Activated CD4-positive, alpha-beta T cell treated with anti-CD3 and anti-CD28 coated beads, Interleukin-2, amount 10 ng/mL, durations not matched to agents 24 days and 14 days (primary cell): ENCODE measurements around the gene PKN1. TPM values are rescaled to one million over a fixed set of nuclear protein-coding genes. Genes with fewer than 3 reads are reported as not detected.

Experiments
- DNase-seq: peaks from one replicate; pipeline ENCODE4 v3.0.0; 2022
- H3K27ac Mint-ChIP-seq: one replicate; pipeline ENCODE4 v1.8.0; 2022; ENCODE audit warnings: mild to moderate bottlenecking, mixed read lengths
- H3K27me3 Mint-ChIP-seq: one replicate; pipeline ENCODE4 v1.8.0; 2022; ENCODE audit warnings: mixed read lengths
- H3K36me3 Mint-ChIP-seq: one replicate; pipeline ENCODE4 v1.8.0; 2022; ENCODE audit warnings: low read depth, mild to moderate bottlenecking, mixed read lengths
- H3K4me1 Mint-ChIP-seq: one replicate; pipeline ENCODE4 v1.8.0; 2021; ENCODE audit warnings: mixed read lengths
- H3K4me3 Mint-ChIP-seq: one replicate; pipeline ENCODE4 v1.8.0; 2022; ENCODE audit warnings: mild to moderate bottlenecking, moderate library complexity, mixed read lengths
- H3K9me3 Mint-ChIP-seq: one replicate; pipeline ENCODE4 v1.8.0; 2021; ENCODE audit warnings: mixed read lengths
- intact Hi-C: fragments of 100-400 bp; cut with micrococcal nuclease; formaldehyde crosslinking; loops from one replicate; pipeline ENCODE4 v1.15.1; 2023
- total RNA-seq: library from RNA; stranded (reverse); gene quantifications from 2 replicates; pipeline ENCODE4 v1.2.3, GENCODE V29; 2022

Gene PKN1
- total RNA-seq, 1 donor from 2014 or later: 180 TPM

DNA sequence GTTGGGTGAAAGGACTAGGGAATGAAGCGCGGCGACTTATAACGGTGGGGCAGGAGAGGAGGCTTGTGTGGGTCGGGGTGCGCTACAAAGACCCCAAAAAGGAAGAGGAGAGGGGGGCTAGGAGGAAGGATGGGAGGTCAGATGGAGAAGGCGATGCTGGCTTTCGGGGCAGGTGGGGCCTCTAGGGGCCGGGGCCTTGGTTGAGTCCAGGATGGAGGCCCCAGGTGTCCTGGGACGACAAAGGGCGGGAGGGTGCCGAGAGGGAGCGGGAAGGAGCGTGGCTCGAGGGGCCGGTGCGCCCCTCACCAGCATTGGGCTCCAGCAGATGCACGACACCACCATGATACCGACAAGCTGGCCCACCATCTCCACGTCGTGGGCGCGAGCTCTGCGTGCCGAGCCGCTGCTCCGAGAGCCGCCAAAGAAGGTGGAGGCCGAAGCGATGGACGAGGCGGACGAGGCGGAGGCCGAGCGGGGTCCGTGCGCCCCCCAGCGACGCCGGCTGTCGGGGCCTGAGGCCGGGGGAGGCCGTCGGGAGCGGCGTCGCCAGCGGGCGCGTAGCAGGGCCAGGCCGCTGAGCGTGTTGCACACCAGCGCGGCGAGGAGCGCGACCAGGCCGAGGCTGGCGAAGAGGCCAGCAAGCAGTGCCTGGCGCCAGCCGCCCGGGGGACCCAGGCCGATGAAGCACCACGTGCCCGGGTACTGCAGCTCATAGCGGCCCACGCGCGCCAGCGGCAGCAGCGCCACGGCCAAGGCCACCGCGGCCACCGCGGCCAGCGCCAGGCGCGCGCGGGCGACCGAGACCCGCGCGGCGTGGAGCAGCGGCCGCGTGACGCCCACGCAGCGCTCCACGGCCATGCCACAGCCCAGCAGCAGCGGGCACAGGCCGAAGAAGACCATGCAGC, 40.2 kb downstream of the PKN1 start:
- Mint-ChIP-seq H3K36me3 (peaks cover 33% of the 10 kb centered on the region), H3K27me3 (peaks cover 16% of the 10 kb centered on the region), H3K4me3 (peak overlapping the region; percentile 60), H3K4me1 (peaks cover 26% of the 10 kb centered on the region), H3K27ac (peak overlapping the region; percentile 20), H3K9me3 (no peaks in the 10 kb centered on the region)
- peak; percentile 64 for DNase-seq
- intact Hi-C loops: loop anchor here (2.0 to 10.0 kb wide), 3 partner anchors 41 to 589 kb away; partner anchors contain the start of genes ASF1B and PKN1

DNA sequence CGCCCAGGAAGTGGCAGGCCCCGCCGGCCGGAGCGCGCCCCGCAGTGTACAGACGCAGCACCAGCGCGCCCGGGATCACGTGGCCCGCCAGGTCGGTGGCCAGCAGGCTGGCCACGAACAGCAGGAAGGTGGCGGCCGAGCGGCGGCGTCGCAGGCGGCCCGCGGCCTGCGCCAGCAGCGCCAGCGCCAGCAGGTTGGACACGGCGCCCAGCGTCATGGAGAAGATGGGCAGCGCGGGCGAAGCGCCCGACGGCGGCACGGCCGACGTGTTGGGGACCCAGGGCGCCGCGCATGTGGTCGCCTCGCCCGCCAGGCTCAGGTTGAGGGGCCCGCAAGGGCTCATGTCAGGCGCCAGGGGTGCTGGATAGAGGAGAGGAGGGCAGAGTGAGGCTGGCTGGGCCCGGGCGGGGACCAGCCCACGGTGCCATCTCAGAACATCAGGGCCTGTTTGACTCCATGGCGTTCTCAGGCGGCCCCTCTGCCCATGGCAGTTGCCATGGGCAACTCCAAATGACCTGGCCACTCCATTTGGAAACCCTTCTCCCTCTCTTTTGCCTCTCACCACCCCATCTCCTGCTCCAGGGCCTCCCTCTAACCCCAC, 41.0 kb downstream of the PKN1 start:
- H3K27me3 Mint-ChIP-seq: peaks cover 16% of the 10 kb centered on the region
- no peak for DNase-seq
- H3K4me1 Mint-ChIP-seq: peaks cover 26% of the 10 kb centered on the region
- H3K9me3 Mint-ChIP-seq: no peaks in the 10 kb centered on the region
- intact Hi-C loops: loop anchor here (2.0 to 10.0 kb wide), 3 partner anchors 41 to 589 kb away; partner anchors contain the start of genes ASF1B and PKN1
- H3K36me3 Mint-ChIP-seq: peaks cover 29% of the 10 kb centered on the region
- H3K4me3 Mint-ChIP-seq: peak overlapping the region; percentile 70
- H3K27ac Mint-ChIP-seq: peak overlapping the region; percentile 46

DNA sequence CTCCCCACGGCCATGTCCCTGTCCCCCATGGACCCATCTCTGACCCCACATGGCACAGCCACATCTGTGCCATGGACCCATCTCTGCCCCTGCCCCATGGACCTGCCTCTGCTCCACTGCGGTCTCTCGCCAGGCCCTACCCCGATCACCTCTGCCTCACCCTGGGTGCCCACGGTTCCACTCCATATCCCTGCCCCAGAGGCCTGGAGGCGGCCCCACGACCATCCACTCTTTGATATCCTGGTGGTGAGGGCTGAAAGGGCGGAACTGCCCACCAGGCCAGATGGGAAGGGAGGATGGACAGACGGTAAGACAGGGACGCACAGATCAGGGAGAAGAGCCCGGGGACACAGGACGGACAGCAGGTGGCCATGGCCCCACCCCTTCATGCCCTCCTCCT, 41.7 kb downstream of the PKN1 start:
- DNase-seq: no peak
- Mint-ChIP-seq H3K36me3 (peaks cover 24% of the 10 kb centered on the region), H3K9me3 (no peaks in the 10 kb centered on the region), H3K4me3 (peak overlapping the region; percentile 70), H3K4me1 (peaks cover 26% of the 10 kb centered on the region), H3K27me3 (peaks cover 16% of the 10 kb centered on the region), H3K27ac (peak overlapping the region; percentile 46)
- intact Hi-C loops: loop anchor here (10.0 kb wide), 1 partner anchor 590 kb away; no protein-coding TSS in a partner anchor

DNA sequence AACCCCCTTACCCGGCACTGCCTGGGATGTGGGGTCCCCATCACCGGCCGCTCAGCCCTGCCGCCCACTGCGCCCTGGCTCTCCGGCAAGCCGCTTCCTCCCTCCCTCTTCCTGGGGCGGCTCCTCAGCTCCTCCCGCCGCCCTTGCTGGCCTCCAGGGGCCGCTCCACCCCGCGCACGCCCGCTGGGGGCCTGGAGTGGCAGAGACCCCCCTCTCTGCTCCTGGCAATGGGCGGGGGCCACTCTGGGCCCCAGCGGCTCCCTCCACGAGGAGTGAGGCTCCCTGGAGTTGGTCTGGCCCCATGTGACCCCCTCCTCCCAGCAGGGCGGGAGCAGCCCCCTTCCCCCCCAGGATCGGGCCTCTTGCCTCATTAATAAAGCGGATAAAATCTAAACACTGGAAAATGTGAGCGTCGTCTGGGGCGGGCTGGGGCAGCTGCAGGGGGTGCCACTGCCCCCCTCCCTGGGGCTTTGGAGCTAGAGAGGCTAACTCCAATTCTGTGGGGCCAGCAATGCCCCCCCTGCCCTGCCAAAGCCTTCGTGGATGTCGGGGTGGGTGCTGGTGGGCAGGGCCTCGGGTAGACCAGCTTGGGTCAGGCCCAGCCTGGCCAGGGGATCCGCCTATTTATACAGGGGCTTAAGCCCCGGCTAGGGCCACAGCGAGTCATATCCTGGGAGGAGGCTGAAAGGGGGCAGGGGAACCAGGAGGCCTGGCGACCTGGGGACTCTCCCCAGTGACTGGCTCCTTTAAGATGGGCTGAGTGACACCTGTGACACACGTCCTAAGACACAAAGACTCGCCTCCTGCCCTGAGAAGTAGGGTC, 42.4 kb downstream of the PKN1 start, which contains the start of gene PTGER1:
TSS of gene PTGER1 (minus strand) at position 104 of the 823 bp plus-strand sequence. CDS start 1,034 bp downstream, outside the sequence.
- intact Hi-C loops: loop anchor here (10.0 kb wide), 1 partner anchor 591 kb away; no protein-coding TSS in a partner anchor
- peak within 1 kb of the TSS; percentile 70 for H3K4me3 Mint-ChIP-seq
- no peaks in the 10 kb centered on the region for H3K9me3 Mint-ChIP-seq
- peaks cover 16% of the 10 kb centered on the region for H3K27me3 Mint-ChIP-seq
- DNase-seq: peak; percentile 79
- peaks cover 26% of the 10 kb centered on the region for H3K4me1 Mint-ChIP-seq
- H3K36me3 Mint-ChIP-seq: peaks cover 20% of the 10 kb centered on the region
- H3K27ac Mint-ChIP-seq: peak within 1 kb of the TSS; percentile 58

DNA sequence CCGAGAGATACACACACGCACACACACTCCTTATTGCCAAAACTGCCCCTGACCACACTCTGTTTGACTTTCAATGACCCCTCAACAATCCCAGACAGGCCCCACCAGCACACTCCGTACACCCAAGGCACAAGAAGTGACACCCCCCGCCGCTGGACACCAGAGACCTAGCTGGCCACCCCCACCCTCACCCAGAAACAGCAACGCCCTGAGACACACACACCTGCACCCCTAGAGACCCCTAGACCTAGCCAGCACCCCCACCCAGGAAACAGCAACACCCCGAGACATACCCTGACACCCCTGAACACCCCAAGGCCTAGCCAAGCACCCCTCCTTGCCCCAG, 43.2 kb downstream of the PKN1 start:
- no peak overlapping the region for H3K4me3 Mint-ChIP-seq
- intact Hi-C loops: loop anchor here (10.0 kb wide), 1 partner anchor 591 kb away; no protein-coding TSS in a partner anchor
- H3K4me1 Mint-ChIP-seq: peaks cover 26% of the 10 kb centered on the region
- no peaks in the 10 kb centered on the region for H3K9me3 Mint-ChIP-seq
- H3K27ac Mint-ChIP-seq: no peak overlapping the region
- no peak for DNase-seq
- H3K36me3 Mint-ChIP-seq: peaks cover 15% of the 10 kb centered on the region
- H3K27me3 Mint-ChIP-seq: peaks cover 16% of the 10 kb centered on the region

DNA sequence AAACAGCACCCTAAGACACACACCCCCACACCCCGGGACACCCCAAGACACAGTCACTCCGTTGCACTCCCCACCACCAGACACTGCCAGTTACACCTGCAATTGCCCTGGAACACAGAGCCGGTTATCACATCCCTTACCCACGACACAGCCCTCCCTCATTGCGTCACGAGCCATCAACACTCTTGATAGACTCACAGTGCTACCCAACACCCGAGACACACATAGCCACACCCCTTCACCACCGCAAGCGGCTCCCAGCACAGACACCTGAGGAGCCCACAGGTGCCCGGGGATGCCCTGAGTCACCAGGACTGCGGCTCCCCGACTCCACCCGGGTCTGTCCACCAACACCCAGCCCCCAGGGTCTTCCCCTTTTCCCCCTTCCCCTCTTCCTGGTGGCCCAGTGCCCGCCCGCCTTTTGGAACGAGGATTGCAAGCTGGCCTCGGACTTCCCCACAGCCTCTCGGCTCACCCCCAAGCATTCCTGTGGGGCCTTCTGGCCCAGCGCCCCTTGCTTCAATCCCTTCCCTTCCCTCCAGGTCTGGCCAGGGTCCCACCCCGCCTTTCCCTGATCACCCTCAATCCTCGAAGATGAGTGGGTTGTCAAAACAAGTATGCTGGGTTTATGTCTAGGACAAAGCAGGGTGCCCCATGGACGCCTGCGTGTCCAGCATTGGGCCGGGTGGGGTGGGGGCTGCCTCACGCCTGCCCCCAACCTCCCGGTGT, 43.7 kb downstream of the PKN1 start:
- intact Hi-C loops: loop anchor here (10.0 kb wide), 1 partner anchor 592 kb away; no protein-coding TSS in a partner anchor
- Mint-ChIP-seq H3K27me3 (peaks cover 16% of the 10 kb centered on the region), H3K27ac (no peak overlapping the region)

DNA sequence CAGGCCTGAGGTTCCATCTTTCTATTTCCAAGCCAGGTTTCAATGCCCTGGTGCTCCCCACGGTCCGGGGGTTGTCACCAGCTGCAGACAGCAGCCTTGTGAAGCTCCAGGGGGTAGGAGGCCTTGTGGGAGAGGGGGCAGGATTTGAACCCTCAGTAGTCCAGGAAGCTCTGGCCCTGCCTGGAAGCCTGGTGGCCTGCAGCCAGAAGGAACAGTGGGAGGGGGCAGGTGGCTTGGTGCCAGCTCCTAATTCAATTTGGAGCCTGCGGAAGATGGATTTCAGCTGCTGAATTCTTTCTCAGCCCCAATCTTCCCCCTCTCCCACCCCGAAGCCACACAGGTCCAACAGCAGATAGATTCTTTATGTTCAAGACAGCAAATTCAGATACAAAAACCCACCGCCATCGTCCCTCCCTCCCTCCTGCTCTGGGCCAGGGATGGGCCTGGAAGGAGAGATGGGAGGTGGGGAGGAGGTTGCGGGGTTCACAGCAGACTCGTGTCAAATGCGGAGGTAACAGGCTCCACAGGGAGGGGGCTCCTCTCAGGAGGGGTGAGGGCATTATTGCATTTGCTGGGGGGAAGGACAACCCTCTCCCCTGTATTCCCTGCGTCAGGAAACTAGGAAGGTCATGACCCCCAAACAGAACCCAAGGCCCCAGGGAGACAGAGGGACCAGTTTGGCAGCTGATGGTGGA, 44.5 kb downstream of the PKN1 start:
- H3K36me3 Mint-ChIP-seq: peaks cover 10% of the 10 kb centered on the region
- peaks cover 15% of the 10 kb centered on the region for H3K27me3 Mint-ChIP-seq

More for the DNA sequence above, 43.7 kb downstream of the PKN1 start:
- H3K36me3 Mint-ChIP-seq: peaks cover 13% of the 10 kb centered on the region
- no peak overlapping the region for H3K4me3 Mint-ChIP-seq
- H3K9me3 Mint-ChIP-seq: no peaks in the 10 kb centered on the region
- H3K4me1 Mint-ChIP-seq: peaks cover 25% of the 10 kb centered on the region
- DNase-seq: no peak

DNA sequence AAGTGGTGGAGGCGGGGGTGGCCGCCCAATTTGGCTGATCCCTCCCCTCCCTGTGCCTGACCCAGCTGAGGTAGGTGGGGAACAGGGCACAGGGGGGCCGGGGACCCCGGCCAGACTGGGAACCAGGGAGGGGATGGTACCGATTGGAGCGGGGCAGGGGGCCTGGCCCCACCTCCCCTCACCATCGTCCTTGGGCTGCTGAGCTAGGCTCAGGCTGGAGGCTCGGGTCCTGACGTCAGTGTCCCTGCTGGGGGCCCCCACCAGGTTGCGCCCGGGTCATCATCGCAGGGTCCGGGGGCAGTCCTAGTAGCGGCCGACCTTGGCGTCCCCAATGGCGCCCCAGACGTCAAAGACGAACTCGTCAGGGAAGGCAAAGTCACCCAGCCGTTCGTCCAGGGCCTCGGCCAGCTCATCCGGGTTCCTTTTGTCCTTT, 45.0 kb downstream of the PKN1 start:
- Mint-ChIP-seq H3K4me1 (peaks cover 20% of the 10 kb centered on the region), H3K9me3 (no peaks in the 10 kb centered on the region), H3K27me3 (peaks cover 9% of the 10 kb centered on the region), H3K36me3 (peaks cover 8% of the 10 kb centered on the region), H3K4me3 (no peak overlapping the region), H3K27ac (no peak overlapping the region)
- no peak for DNase-seq
- intact Hi-C loops: loop anchor here (10.0 kb wide), 1 partner anchor 593 kb away; no protein-coding TSS in a partner anchor

More for the DNA sequence above, 44.5 kb downstream of the PKN1 start:
- no peak for DNase-seq
- intact Hi-C loops: loop anchor here (10.0 kb wide), 1 partner anchor 593 kb away; no protein-coding TSS in a partner anchor
- Mint-ChIP-seq H3K4me1 (peaks cover 23% of the 10 kb centered on the region), H3K27ac (no peak overlapping the region), H3K4me3 (no peak overlapping the region), H3K9me3 (no peaks in the 10 kb centered on the region)

DNA sequence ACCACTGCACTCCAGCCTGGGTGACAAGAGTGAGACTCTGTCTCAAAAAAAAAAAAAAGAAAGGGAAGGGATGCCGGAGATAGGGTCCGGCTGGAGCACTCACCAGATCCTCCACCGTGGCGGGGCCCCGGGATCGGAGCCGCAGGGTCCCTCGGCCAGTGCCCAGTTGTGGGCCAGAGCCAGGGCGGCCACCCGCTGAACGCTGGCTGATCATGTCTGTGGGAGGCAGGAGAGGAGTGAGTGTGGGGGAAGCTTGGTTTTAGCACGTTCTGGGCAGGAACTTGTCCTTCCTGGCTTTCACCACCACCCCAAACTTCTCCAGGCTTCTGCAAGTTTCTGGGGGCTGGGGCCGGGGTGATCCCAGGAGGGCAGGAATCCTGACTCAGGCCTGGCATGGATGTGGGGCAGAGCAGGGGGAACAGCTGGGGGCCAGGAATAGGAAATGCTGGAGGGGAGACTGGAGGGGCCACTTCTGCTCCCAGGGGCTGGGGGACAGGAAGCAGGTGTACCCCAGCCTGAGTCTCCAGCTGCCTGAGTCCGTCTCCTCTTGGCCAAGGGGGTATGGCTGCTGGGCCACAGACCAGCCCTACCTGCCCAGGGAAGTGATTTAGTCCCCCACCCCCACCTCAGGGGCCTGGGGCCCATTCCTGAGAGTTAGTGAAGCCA, 46.3 kb downstream of the PKN1 start:
- DNase-seq: no peak
- H3K4me3 Mint-ChIP-seq: no peak overlapping the region
- H3K27ac Mint-ChIP-seq: no peak overlapping the region
- peaks cover 8% of the 10 kb centered on the region for H3K36me3 Mint-ChIP-seq
- peaks cover 19% of the 10 kb centered on the region for H3K4me1 Mint-ChIP-seq
- intact Hi-C loops: loop anchor here (10.0 kb wide), 1 partner anchor 595 kb away; no protein-coding TSS in a partner anchor
- H3K27me3 Mint-ChIP-seq: peaks cover 5% of the 10 kb centered on the region
- H3K9me3 Mint-ChIP-seq: no peaks in the 10 kb centered on the region

DNA sequence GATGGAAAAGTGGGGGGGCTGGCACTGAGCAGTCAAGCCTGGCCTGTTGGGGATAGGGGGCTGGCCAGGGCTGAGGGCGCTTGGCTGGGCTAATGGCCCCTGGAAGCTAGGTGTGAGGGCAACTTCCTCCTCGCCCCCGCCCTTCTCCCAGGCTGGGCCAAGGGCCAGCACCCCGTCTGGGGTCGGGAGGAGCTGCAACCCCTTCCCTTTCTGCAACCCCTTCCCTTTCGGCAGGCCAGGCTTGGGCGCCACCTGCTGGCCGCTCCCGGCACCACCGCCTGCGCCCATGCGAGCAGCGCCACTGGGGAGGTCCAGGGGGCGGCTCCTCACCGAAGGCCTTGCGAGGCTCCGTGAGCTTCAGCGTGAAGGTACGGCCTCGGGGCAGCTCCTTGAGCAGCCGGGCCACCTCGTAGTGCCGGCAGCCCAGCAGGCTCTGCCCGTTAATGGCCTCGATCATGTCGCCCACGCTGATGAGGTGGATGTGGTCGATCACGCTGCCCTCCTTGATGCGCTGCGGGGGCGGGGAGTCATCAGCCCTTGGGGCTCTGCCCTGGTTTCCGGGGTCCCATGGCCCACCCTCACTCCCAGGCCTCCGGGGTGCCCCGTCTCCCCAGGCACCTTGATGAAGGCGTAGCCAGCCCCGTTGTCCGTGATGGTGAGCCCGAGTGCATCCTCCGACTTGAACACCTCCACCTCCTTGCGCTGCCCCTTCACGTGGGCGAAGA, 47.0 kb downstream of the PKN1 start:
- DNase-seq: peak; percentile 94
- intact Hi-C loops: loop anchor here (10.0 kb wide), 1 partner anchor 595 kb away; no protein-coding TSS in a partner anchor
- Mint-ChIP-seq H3K27ac (no peak overlapping the region), H3K9me3 (no peaks in the 10 kb centered on the region), H3K4me1 (peaks cover 14% of the 10 kb centered on the region), H3K4me3 (no peak overlapping the region), H3K27me3 (no peaks in the 10 kb centered on the region), H3K36me3 (peaks cover 6% of the 10 kb centered on the region)

DNA sequence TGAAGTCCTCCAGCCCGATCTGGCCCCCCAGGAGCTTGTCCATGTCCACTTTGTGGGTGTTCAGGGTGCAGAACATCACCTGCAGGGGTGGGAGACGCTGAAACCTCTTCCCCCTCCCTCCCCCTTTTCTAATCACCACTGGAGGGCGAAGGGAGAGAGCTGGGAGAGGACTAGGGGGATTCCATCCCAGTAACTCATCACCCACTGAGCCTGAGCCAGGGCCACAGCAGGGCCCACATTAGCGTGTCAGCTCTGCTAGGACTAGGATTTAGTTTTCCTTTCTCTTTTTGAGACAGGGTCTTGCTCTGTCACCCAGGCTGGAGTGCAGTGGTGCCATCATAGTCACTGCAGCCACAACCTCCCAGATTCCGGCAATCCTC, 47.6 kb downstream of the PKN1 start:
- Mint-ChIP-seq H3K9me3 (no peaks in the 10 kb centered on the region), H3K27me3 (no peaks in the 10 kb centered on the region), H3K36me3 (peaks cover 6% of the 10 kb centered on the region), H3K27ac (no peak overlapping the region), H3K4me1 (peaks cover 10% of the 10 kb centered on the region), H3K4me3 (no peak overlapping the region)
- intact Hi-C loops: no loop called here
- DNase-seq: no peak
